CD14-positive monocyte (primary cell): ENCODE measurements around the gene FERMT2. TPM values are rescaled to one million over a fixed set of nuclear protein-coding genes. Genes with fewer than 3 reads are reported as not detected.

Source experiments
- DNase-seq, 3 donors: peaks; one replicate each; pipeline ENCODE4 v3.0.0-alpha.2; 2011 to 2022
- H2AFZ ChIP-seq: 2 replicates; pipeline ENCODE4 v1.6.0; 2012; ENCODE audit warnings: mild to moderate bottlenecking, low read depth, low read length, inconsistent platforms; ENCODE audit not compliant: insufficient read depth, poor library complexity, severe bottlenecking
- H3K27ac ChIP-seq, 2 donors: 1 replicate in 1 of 2; 2 replicates in 1 of 2; pipeline ENCODE4 v1.5.1; 2012 to 2013; ENCODE audit warnings: low read length in 2 of 2, control low read depth in 1 of 2, inconsistent platforms in 1 of 2, low read depth in 1 of 2, mild to moderate bottlenecking in 1 of 2
- H3K27me3 ChIP-seq, 2 donors: one replicate each; pipeline versions ENCODE4 v1.6.0 to v1.6.1; 2011 to 2013; ENCODE audit warnings: low read length in 2 of 2; ENCODE audit not compliant: control insufficient read depth in 2 of 2, insufficient read depth in 2 of 2
- H3K36me3 ChIP-seq, 2 donors: replicated peaks in 1 of 2; 1 replicate in 1 of 2; 2 replicates in 1 of 2; pipeline versions ENCODE4 v1.5.1 to v1.6.1; 2012 to 2013; ENCODE audit warnings: low read length in 2 of 2, control low read depth in 1 of 2, inconsistent platforms in 1 of 2, mild to moderate bottlenecking in 1 of 2; ENCODE audit not compliant: insufficient read depth in 2 of 2, control insufficient read depth in 1 of 2
- H3K4me1 ChIP-seq, 2 donors: 1 replicate in 1 of 2; 2 replicates in 1 of 2; pipeline versions ENCODE4 v1.5.1 to v1.6.1; 2012 to 2013; ENCODE audit warnings: low read length in 2 of 2, control low read depth in 1 of 2, inconsistent platforms in 1 of 2, mild to moderate bottlenecking in 1 of 2, moderate library complexity in 1 of 2; ENCODE audit not compliant: insufficient read depth in 2 of 2, control insufficient read depth in 1 of 2
- H3K4me2 ChIP-seq: replicated peaks from 2 replicates; pipeline ENCODE3; 2012; ENCODE audit warnings: low read length, moderate library complexity, mild to moderate bottlenecking; ENCODE audit not compliant: poor library complexity, severe bottlenecking; ENCODE audit errors: extremely low read depth
- H3K4me3 ChIP-seq, 3 experiments: fragments of 200-600 bp in 1 of 3; sonication (generic) in 1 of 3; replicated peaks in 1 of 3; 1 replicate in 2 of 3; 2 replicates in 1 of 3; pipeline ENCODE4 v1.5.1; 2011 to 2013; ENCODE audit warnings: low read length in 3 of 3, mild to moderate bottlenecking in 3 of 3, control low read depth in 2 of 3, low read depth in 2 of 3, inconsistent platforms in 1 of 3, moderate library complexity in 1 of 3
- H3K79me2 ChIP-seq: 2 replicates; pipeline ENCODE4 v1.6.0; 2012; ENCODE audit warnings: mild to moderate bottlenecking, control low read depth, inconsistent platforms, low read length, moderate library complexity; ENCODE audit not compliant: insufficient read depth
- H3K9ac ChIP-seq: 2 replicates; pipeline ENCODE4 v1.6.0; 2017; ENCODE audit warnings: low read length, mild to moderate bottlenecking; ENCODE audit not compliant: insufficient read depth, poor library complexity, severe bottlenecking
- H3K9me3 ChIP-seq, 2 donors: replicated peaks in 1 of 2; 1 replicate in 1 of 2; 2 replicates in 1 of 2; pipeline versions ENCODE4 v1.5.1 to v1.6.1; 2012 to 2013; ENCODE audit warnings: low read length in 2 of 2, control low read depth in 1 of 2; ENCODE audit not compliant: control insufficient read depth in 1 of 2, insufficient read depth in 1 of 2
- H4K20me1 ChIP-seq: 2 replicates; pipeline ENCODE4 v1.6.0; 2012; ENCODE audit warnings: mild to moderate bottlenecking, low read length, control low read depth, moderate library complexity; ENCODE audit not compliant: insufficient read depth
- H3K27ac Mint-ChIP-seq, 7 donors: one replicate each; pipeline ENCODE4 v1.8.0; 2020; ENCODE audit warnings: mild to moderate bottlenecking in 7 of 7, mixed read lengths in 7 of 7, moderate library complexity in 6 of 7, inconsistent platforms in 2 of 7
- H3K27me3 Mint-ChIP-seq, 3 donors: one replicate each; pipeline ENCODE4 v1.8.0; 2021 to 2022; ENCODE audit warnings: low read depth in 3 of 3, mild to moderate bottlenecking in 3 of 3, mixed read lengths in 3 of 3, moderate library complexity in 3 of 3, inconsistent platforms in 1 of 3
- H3K36me3 Mint-ChIP-seq, 2 donors: one replicate each; pipeline ENCODE4 v1.8.0; 2020; ENCODE audit warnings: mixed read lengths in 2 of 2, inconsistent platforms in 1 of 2, mild to moderate bottlenecking in 1 of 2
- H3K4me1 Mint-ChIP-seq: one replicate; pipeline ENCODE4 v1.8.0; 2020; ENCODE audit warnings: mild to moderate bottlenecking, mixed read lengths
- H3K4me3 Mint-ChIP-seq, 2 donors: one replicate each; pipeline ENCODE4 v1.8.0; 2020; ENCODE audit warnings: mild to moderate bottlenecking in 2 of 2, mixed read lengths in 2 of 2, moderate library complexity in 1 of 2
- H3K9me3 Mint-ChIP-seq, 7 donors: one replicate each; pipeline ENCODE4 v1.8.0; 2020 to 2022; ENCODE audit warnings: mixed read lengths in 7 of 7, mild to moderate bottlenecking in 6 of 7, moderate library complexity in 6 of 7, inconsistent platforms in 2 of 7
- WGBS: methylation state at CpG from one replicate; pipeline ENCODE4 v1.1.5; 2013; ENCODE audit warnings: missing lambda C conversion rate; ENCODE audit not compliant: insufficient coverage; 5-methylcytosine and 5-hydroxymethylcytosine counted together
- intact Hi-C, 2 donors: fragments of 100-400 bp; cut with micrococcal nuclease; formaldehyde crosslinking; loops; one replicate each; pipeline versions ENCODE4 v1.15.0 to v1.15.1; 2023
- polyA plus RNA-seq, 3 donors: library from polyadenylated mRNA; depleted of rRNA in 1 of 3; unstranded in 2 of 3; stranded (reverse) in 1 of 3; fragments of 300-500 nt in 2 of 3; fragments of >200 nt in 1 of 3; fragmentation: Illumina TruSeq in 2 of 3; gene quantifications; 1 replicate in 2 of 3; 2 replicates in 1 of 3; pipeline ENCODE4 v1.2.3, GENCODE V29; 2012 to 2021
- TF ChIP-seq, protein P1 (sequence below): fragments of 200-600 bp; IDR thresholded peaks from one replicate; pipeline ENCODE4 v1.8.0; 2022; ENCODE audit warnings: antibody characterized with exemption, mild to moderate bottlenecking

FERMT2 gene
- polyA plus RNA-seq, 3 donors: not detected

DNA sequence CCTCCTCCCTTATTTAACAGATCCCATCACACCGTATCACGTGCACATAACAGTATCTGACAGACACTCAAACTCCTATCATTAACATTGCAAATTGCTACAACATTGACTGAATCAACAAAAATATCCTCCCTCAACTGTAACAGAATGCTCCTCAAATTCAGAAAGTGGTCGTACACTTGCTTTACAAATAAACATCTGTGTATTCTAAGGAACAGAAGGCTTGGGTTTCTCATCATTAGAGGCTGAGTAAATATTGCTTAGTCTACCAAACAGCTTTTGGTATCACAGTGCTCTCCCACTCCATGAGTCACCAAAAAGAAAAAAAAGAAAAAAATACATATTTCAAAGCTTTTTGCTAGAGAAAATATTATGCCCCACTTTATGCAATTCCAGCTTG, 23.9 kb downstream of the FERMT2 start:
- H3K79me2 ChIP-seq: no peaks in the 10 kb centered on the region
- WGBS: 100% methylated on average over 1 of the region's 3 CpGs
- H2AFZ ChIP-seq: no peak overlapping the region
- H3K27ac ChIP-seq: no peak overlapping the region
- no peak for DNase-seq
- H4K20me1 ChIP-seq: no peaks in the 10 kb centered on the region
- H3K9ac ChIP-seq: no peak overlapping the region
- no peaks in the 10 kb centered on the region for H3K9me3 ChIP-seq
- peaks cover 0 to 5% (median 1%) of the 10 kb centered on the region in 3 donors for H3K27me3 Mint-ChIP-seq
- no peak overlapping the region for H3K4me3 Mint-ChIP-seq
- no peak overlapping the region for H3K4me3 ChIP-seq
- H3K36me3 Mint-ChIP-seq: no peaks in the 10 kb centered on the region
- TF ChIP-seq, protein P1, sequence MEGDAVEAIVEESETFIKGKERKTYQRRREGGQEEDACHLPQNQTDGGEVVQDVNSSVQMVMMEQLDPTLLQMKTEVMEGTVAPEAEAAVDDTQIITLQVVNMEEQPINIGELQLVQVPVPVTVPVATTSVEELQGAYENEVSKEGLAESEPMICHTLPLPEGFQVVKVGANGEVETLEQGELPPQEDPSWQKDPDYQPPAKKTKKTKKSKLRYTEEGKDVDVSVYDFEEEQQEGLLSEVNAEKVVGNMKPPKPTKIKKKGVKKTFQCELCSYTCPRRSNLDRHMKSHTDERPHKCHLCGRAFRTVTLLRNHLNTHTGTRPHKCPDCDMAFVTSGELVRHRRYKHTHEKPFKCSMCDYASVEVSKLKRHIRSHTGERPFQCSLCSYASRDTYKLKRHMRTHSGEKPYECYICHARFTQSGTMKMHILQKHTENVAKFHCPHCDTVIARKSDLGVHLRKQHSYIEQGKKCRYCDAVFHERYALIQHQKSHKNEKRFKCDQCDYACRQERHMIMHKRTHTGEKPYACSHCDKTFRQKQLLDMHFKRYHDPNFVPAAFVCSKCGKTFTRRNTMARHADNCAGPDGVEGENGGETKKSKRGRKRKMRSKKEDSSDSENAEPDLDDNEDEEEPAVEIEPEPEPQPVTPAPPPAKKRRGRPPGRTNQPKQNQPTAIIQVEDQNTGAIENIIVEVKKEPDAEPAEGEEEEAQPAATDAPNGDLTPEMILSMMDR: no peak
- no peaks in the 10 kb centered on the region for H3K4me1 Mint-ChIP-seq
- H3K36me3 ChIP-seq: no peaks in the 10 kb centered on the region
- H3K4me2 ChIP-seq: no peak overlapping the region
- H3K9me3 Mint-ChIP-seq: peaks cover 0 to 1% (median 0%) of the 10 kb centered on the region in 7 donors
- H3K27me3 ChIP-seq: no peaks in the 10 kb centered on the region
- no peak overlapping the region for H3K27ac Mint-ChIP-seq
- intact Hi-C loops: no loop called here
- no peaks in the 10 kb centered on the region for H3K4me1 ChIP-seq

DNA sequence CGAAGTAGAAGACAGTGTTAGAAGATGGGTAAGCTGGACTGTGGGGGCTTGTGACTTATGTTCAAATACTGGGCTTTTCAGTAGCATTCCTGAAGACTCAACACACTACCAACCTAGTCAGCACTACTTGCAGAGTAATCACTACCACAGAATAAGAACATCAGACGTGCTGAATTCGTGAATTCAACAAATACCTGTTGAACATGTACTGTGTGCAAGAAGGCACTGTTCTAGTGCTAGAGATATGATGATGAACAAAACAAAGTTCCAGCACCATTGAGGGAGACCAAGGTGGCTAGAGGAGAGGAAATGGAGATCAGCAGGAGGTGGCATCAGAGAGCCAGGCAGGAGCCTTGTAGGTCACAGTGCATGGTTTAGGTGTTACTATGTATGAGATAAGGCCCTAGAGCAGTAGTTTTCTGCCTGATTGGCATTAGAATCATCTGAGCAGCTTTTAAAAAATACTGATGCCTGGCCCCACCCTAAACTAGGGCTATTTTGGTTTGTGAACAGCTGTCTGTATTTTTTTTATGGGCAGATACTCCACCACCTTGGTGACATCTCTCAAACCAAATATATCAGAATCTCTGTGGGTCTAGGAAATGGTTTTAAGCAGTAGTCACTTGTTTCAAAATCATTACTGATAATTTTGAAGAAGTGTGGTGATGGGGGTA, 26.8 kb downstream of the FERMT2 start:
- intact Hi-C loops: no loop called here
- no peaks in the 10 kb centered on the region for H3K79me2 ChIP-seq
- no peaks in the 10 kb centered on the region for H3K36me3 Mint-ChIP-seq
- peak overlapping the region in 1 of 2 donors; percentile 9 for H3K4me3 Mint-ChIP-seq
- no peak overlapping the region for H3K9ac ChIP-seq
- no peak overlapping the region for H3K27ac ChIP-seq
- no peaks in the 10 kb centered on the region for H3K36me3 ChIP-seq
- H2AFZ ChIP-seq: no peak overlapping the region
- H3K27ac Mint-ChIP-seq: peak overlapping the region in 1 of 7 donors; percentile 53
- H3K27me3 Mint-ChIP-seq: peaks cover 0 to 5% (median 1%) of the 10 kb centered on the region in 3 donors
- no peak for DNase-seq
- H3K4me1 Mint-ChIP-seq: peaks cover 2% of the 10 kb centered on the region
- H3K27me3 ChIP-seq: no peaks in the 10 kb centered on the region
- H3K4me3 ChIP-seq: no peak overlapping the region
- peaks cover 0 to 1% (median 0%) of the 10 kb centered on the region in 7 donors for H3K9me3 Mint-ChIP-seq
- peaks cover 2 to 3% of the 10 kb centered on the region in 2 donors for H3K4me1 ChIP-seq
- H3K9me3 ChIP-seq: no peaks in the 10 kb centered on the region
- TF ChIP-seq, protein P1: no peak
- H4K20me1 ChIP-seq: no peaks in the 10 kb centered on the region
- no peak overlapping the region for H3K4me2 ChIP-seq
- WGBS: no CpG with 5 or more reads among the region's 3 CpGs
